Sigmoid colon (tissue), 7 donors: Measurements from ENCODE around the gene SNAP29. TPM values are rescaled to one million over a fixed set of nuclear protein-coding genes. Genes with fewer than 3 reads are reported as not detected.
"Not testable (repeated sequence)": the region's sequence is repeated elsewhere in the genome, so short reads cannot be mapped to it uniquely, and the experiment has no call there.

ENCODE experiments used
- DNase-seq: peaks from one replicate; pipeline ENCODE4 v3.0.0-alpha.2; 2019
- H3K27ac ChIP-seq, 4 donors: fragments of 200-600 bp; sonication (generic); one replicate each; pipeline ENCODE4 v1.5.1; 2016 to 2019; ENCODE audit warnings: mild to moderate bottlenecking in 1 of 4
- H3K27me3 ChIP-seq, 3 donors: fragments of 200-600 bp; sonication (generic); one replicate each; pipeline ENCODE4 v1.5.1; 2019; ENCODE audit warnings: mild to moderate bottlenecking in 1 of 3
- H3K36me3 ChIP-seq, 4 donors: fragments of 200-600 bp; sonication (generic); one replicate each; pipeline ENCODE4 v1.5.1; 2016 to 2019
- H3K4me1 ChIP-seq, 4 donors: fragments of 200-600 bp; sonication (generic); one replicate each; pipeline ENCODE4 v1.5.1; 2017 to 2019
- H3K4me3 ChIP-seq, 4 donors: fragments of 200-600 bp; sonication (generic); one replicate each; pipeline ENCODE4 v1.5.1; 2017 to 2019; ENCODE audit warnings: mild to moderate bottlenecking in 2 of 4, moderate library complexity in 1 of 4
- H3K9me3 ChIP-seq, 4 donors: fragments of 200-600 bp in 3 of 4; sonication (generic) in 3 of 4; one replicate each; pipeline versions ENCODE4 v1.5.1 to v1.6.1; 2013 to 2019
- CTCF ChIP-seq, 4 experiments: fragments of 450-650 bp in 3 of 4; fragments of 200-600 bp in 1 of 4; IDR thresholded peaks; one replicate each; pipeline ENCODE4 v1.5.1; 2016 to 2019; ENCODE audit warnings: antibody characterized with exemption in 4 of 4, mild to moderate bottlenecking in 3 of 4, moderate library complexity in 2 of 4
- EP300 ChIP-seq, 4 donors: sonication (generic); formaldehyde crosslinking; IDR thresholded peaks; one replicate each; pipeline ENCODE4 v1.6.1; 2017; ENCODE audit warnings: antibody characterized with exemption in 4 of 4
- POLR2A ChIP-seq, 2 donors: fragments of 450-650 bp; IDR thresholded peaks; one replicate each; pipeline ENCODE4 v1.6.1; 2016; ENCODE audit warnings: antibody characterized with exemption in 2 of 2, mild to moderate bottlenecking in 2 of 2, moderate library complexity in 2 of 2
- POLR2AphosphoS5 ChIP-seq, 4 donors: sonication (generic); formaldehyde crosslinking; IDR thresholded peaks; one replicate each; pipeline ENCODE4 v1.6.1; 2017; ENCODE audit warnings: antibody characterized with exemption in 4 of 4
- WGBS, 2 donors: extraction: QIAGEN DNeasy Blood & Tissue Kit; methylation state at CpG; one replicate each; pipeline ENCODE4 v1.1.7; 2013; 5-methylcytosine and 5-hydroxymethylcytosine counted together
- intact Hi-C: fragments of 100-400 bp; cut with DNase I; formaldehyde crosslinking; loops from one replicate; pipeline ENCODE4 v1.15.1; 2023
- polyA plus RNA-seq, 3 donors: library from polyadenylated mRNA; stranded (reverse); fragments of 200-250 nt; gene quantifications; one replicate each; pipeline ENCODE4 v1.2.3, GENCODE V29; 2013
- total RNA-seq, 4 donors: library from RNA; depleted of rRNA; stranded (reverse); fragments of >200 nt; gene quantifications; one replicate each; pipeline ENCODE4 v1.1.0, GENCODE V29; 2016
- donor health status: healthy with polysubstance abuse.
- donor health status: Bipolar disorder and iron deficiency.
- donor health status: healthy.

SNAP29 gene
- total and polyA plus RNA-seq, 7 donors = 16.2 to 25.5 (median 20.6) TPM

- Histone ChIP-seq H3K4me1 (no peaks in the 10 kb centered on the region), H3K4me3 (no peak overlapping the region), H3K27me3 (no peaks in the 10 kb centered on the region), H3K27ac (no peak overlapping the region), H3K9me3 (no peaks in the 10 kb centered on the region), H3K36me3 (peaks cover 8 to 95% (median 46%) of the 10 kb centered on the region in 4 donors)
- no peak for DNase-seq
- TF ChIP-seq POLR2AphosphoS5 (IDR thresholded peaks at IDR 0.05) = no peak
- no peak for TF ChIP-seq POLR2A (IDR thresholded peaks at IDR 0.05)
- no peak for TF ChIP-seq EP300 (IDR thresholded peaks at IDR 0.05)
- no peak for TF ChIP-seq CTCF (IDR thresholded peaks at IDR 0.05)
- intact Hi-C loops = no loop called here
- 95 to 99% methylated on average over 6 of the region's 6 CpGs for WGBS, 2 donors
Measured at GRCh38 chr22:20816559-20816958, 42.2 kb upstream of the SNAP29 start.

GRCh38 chr22:20818471-20818870 lies 40.3 kb upstream of the SNAP29 start:
- TF ChIP-seq CTCF (IDR thresholded peaks at IDR 0.05) = no peak
- TF ChIP-seq EP300 (IDR thresholded peaks at IDR 0.05) = no peak
- TF ChIP-seq POLR2AphosphoS5 (IDR thresholded peaks at IDR 0.05) = no peak
- no peak for TF ChIP-seq POLR2A (IDR thresholded peaks at IDR 0.05)
- WGBS, 2 donors = 82 to 89% methylated on average over 3 of the region's 3 CpGs
- no peaks in the 10 kb centered on the region for H3K4me1 ChIP-seq
- no peak overlapping the region for H3K27ac ChIP-seq
- H3K36me3 ChIP-seq = peaks cover 8 to 95% (median 45%) of the 10 kb centered on the region in 4 donors
- no peak for DNase-seq
- H3K27me3 ChIP-seq = no peaks in the 10 kb centered on the region
- no peaks in the 10 kb centered on the region for H3K9me3 ChIP-seq
- H3K4me3 ChIP-seq = no peak overlapping the region
- intact Hi-C loops = no loop called here

- Histone ChIP-seq H3K27ac (no peak overlapping the region), H3K9me3 (no peaks in the 10 kb centered on the region), H3K4me1 (no peaks in the 10 kb centered on the region), H3K36me3 (peaks cover 8 to 95% (median 48%) of the 10 kb centered on the region in 4 donors), H3K27me3 (no peaks in the 10 kb centered on the region), H3K4me3 (no peak overlapping the region)
- DNase-seq = no peak
- 87 to 94% methylated on average over 9 of the region's 9 CpGs for WGBS, 2 donors
- intact Hi-C loops = no loop called here
- TF ChIP-seq CTCF (IDR thresholded peaks at IDR 0.05) = no peak
- TF ChIP-seq POLR2AphosphoS5 (IDR thresholded peaks at IDR 0.05) = no peak
Measured at GRCh38 chr22:20819471-20819870, 39.3 kb upstream of the SNAP29 start.

GRCh38 chr22:20821717-20822239 lies 37.0 kb upstream of the SNAP29 start:
- H3K27me3 ChIP-seq, intact Hi-C loops, H3K9me3 ChIP-seq, H3K27ac ChIP-seq, H3K4me1 ChIP-seq, H3K4me3 ChIP-seq, DNase-seq: not testable (repeated sequence)
- H3K36me3 ChIP-seq = peaks cover 5 to 86% (median 37%) of the 10 kb centered on the region in 4 donors
- 96 to 97% methylated on average over 8 of the region's 8 CpGs for WGBS, 2 donors

- H3K36me3 ChIP-seq = peaks cover 5 to 85% (median 35%) of the 10 kb centered on the region in 4 donors
- WGBS, 2 donors = 97 to 99% methylated on average over 5 of the region's 5 CpGs
Measured at GRCh38 chr22:20822240-20822639, 36.6 kb upstream of the SNAP29 start.

More at GRCh38 chr22:20822240-20822639, 36.6 kb upstream of the SNAP29 start:
- TF ChIP-seq POLR2A (IDR thresholded peaks at IDR 0.05) (no peak), POLR2AphosphoS5 (IDR thresholded peaks at IDR 0.05) (no peak), CTCF (IDR thresholded peaks at IDR 0.05) (no peak), EP300 (IDR thresholded peaks at IDR 0.05) (no peak)
- intact Hi-C loops = no loop called here
- H3K27me3 ChIP-seq = no peaks in the 10 kb centered on the region
- H3K4me1 ChIP-seq = no peaks in the 10 kb centered on the region
- no peak for DNase-seq
- no peak overlapping the region for H3K27ac ChIP-seq
- no peak overlapping the region for H3K4me3 ChIP-seq
- H3K9me3 ChIP-seq = no peaks in the 10 kb centered on the region
